OCI-LY1 (cell line): Measurements from ENCODE around the gene TOM1L2.
"Not testable (repeated sequence)": the region's sequence is repeated elsewhere in the genome, so short reads cannot be mapped to it uniquely, and the experiment has no call there.

ENCODE experiments used
- H2AFZ ChIP-seq: fragments of 200-600 bp; sonication (generic), shearing (Covaris generic); 2 replicates; pipeline ENCODE4 v1.6.0; 2014; ENCODE audit warnings: antibody characterized with exemption, mild to moderate bottlenecking, low read length
- H3F3A ChIP-seq: fragments of 200-600 bp; sonication (generic), shearing (Covaris generic); 2 replicates; pipeline ENCODE4 v1.6.0; 2014; ENCODE audit warnings: mild to moderate bottlenecking, antibody characterized with exemption, low read length, moderate library complexity; ENCODE audit not compliant: insufficient read depth
- H3K27ac ChIP-seq: fragments of 200-600 bp; sonication (generic); 2 replicates; pipeline ENCODE4 v1.5.1; 2014; ENCODE audit warnings: low read length, mixed run types, mild to moderate bottlenecking, low read depth; ENCODE audit not compliant: poor library complexity, severe bottlenecking
- H3K27me3 ChIP-seq: fragments of 200-600 bp; sonication (generic); 2 replicates; pipeline ENCODE4 v1.6.0; 2014; ENCODE audit warnings: antibody characterized with exemption, mild to moderate bottlenecking, low read length, moderate library complexity; ENCODE audit not compliant: insufficient read depth
- H3K36me3 ChIP-seq: fragments of 200-600 bp; sonication (generic); 2 replicates; pipeline ENCODE4 v1.6.1; 2014; ENCODE audit warnings: mild to moderate bottlenecking, antibody characterized with exemption, low read length, moderate library complexity, mixed read lengths; ENCODE audit not compliant: insufficient read depth
- H3K4me1 ChIP-seq: fragments of 200-600 bp; sonication (generic); 2 replicates; pipeline ENCODE4 v1.5.1; 2014; ENCODE audit warnings: mild to moderate bottlenecking, low read length, moderate library complexity; ENCODE audit not compliant: insufficient read depth, severe bottlenecking
- H3K4me2 ChIP-seq: fragments of 200-600 bp; sonication (generic), shearing (Covaris generic); 2 replicates; pipeline ENCODE4 v1.6.1; 2014; ENCODE audit warnings: low read length
- H3K4me3 ChIP-seq: fragments of 200-600 bp; sonication (generic); 2 replicates; pipeline ENCODE4 v1.5.1; 2014; ENCODE audit warnings: low read length, low read depth, mild to moderate bottlenecking, mixed read lengths; ENCODE audit not compliant: poor library complexity, severe bottlenecking
- H3K79me2 ChIP-seq: fragments of 200-600 bp; shearing (Covaris generic); 2 replicates; pipeline ENCODE4 v1.6.1; 2016; ENCODE audit warnings: mixed run types, low read length, mixed read lengths; ENCODE audit not compliant: insufficient read depth
- H3K9ac ChIP-seq: fragments of 200-600 bp; sonication (generic), shearing (Covaris generic); 2 replicates; pipeline ENCODE4 v1.6.1; 2014; ENCODE audit warnings: mild to moderate bottlenecking, low read length, mixed read lengths
- H3K9me2 ChIP-seq: fragments of 200-600 bp; sonication (generic), shearing (Covaris generic); 2 replicates; pipeline ENCODE4 v1.6.1; 2014; ENCODE audit warnings: low read depth, mild to moderate bottlenecking, low read length, mixed read lengths
- H3K9me3 ChIP-seq: fragments of 200-600 bp; shearing (Covaris generic); 2 replicates; pipeline ENCODE4 v1.6.1; 2014; ENCODE audit warnings: low read length, mixed read lengths
- H4K20me1 ChIP-seq: fragments of 200-600 bp; sonication (generic), shearing (Covaris generic); 2 replicates; pipeline ENCODE4 v1.6.0; 2016; ENCODE audit warnings: mild to moderate bottlenecking, low read length; ENCODE audit not compliant: insufficient read depth
- CTCF ChIP-seq: fragments of 200-600 bp; sonication (generic), shearing (Covaris generic); IDR thresholded peaks from 2 replicates; pipeline ENCODE4 v1.5.1; 2017; ENCODE audit warnings: mild to moderate bottlenecking, antibody characterized with exemption, low read length, moderate library complexity, mixed read lengths
- EZH2 ChIP-seq: fragments of 200-600 bp; sonication (generic), shearing (Covaris generic); IDR thresholded peaks from 2 replicates; pipeline ENCODE4 v1.8.0; 2017; ENCODE audit warnings: borderline replicate concordance, mixed run types, mild to moderate bottlenecking, antibody characterized with exemption, low read length, moderate library complexity, mixed read lengths

Gene TOM1L2

GRCh38 chr17:17913695-17914332 lies 58.4 kb downstream of the TOM1L2 start:
- Histone ChIP-seq H3K4me1 (no peaks in the 10 kb centered on the region), H3K9me3 (no peaks in the 10 kb centered on the region), H3K79me2 (no peaks in the 10 kb centered on the region), H3K4me3 (no peak overlapping the region), H4K20me1 (no peaks in the 10 kb centered on the region), H3K36me3 (no peaks in the 10 kb centered on the region), H3K9ac (no peak overlapping the region), H3K4me2 (no peak overlapping the region), H3F3A (no peaks in the 10 kb centered on the region), H3K9me2 (no peaks in the 10 kb centered on the region), H3K27me3 (no peaks in the 10 kb centered on the region), H2AFZ (no peak overlapping the region), H3K27ac (no peak overlapping the region)
- TF ChIP-seq CTCF (no peak), EZH2 (no peak)

GRCh38 chr17:17912336-17912735 lies 59.9 kb downstream of the TOM1L2 start:
- not testable (repeated sequence) for H3K9me2 ChIP-seq, H3K9ac ChIP-seq, H3F3A ChIP-seq, H3K9me3 ChIP-seq, H3K27ac ChIP-seq, H3K27me3 ChIP-seq, H3K4me1 ChIP-seq, H4K20me1 ChIP-seq, H2AFZ ChIP-seq, H3K36me3 ChIP-seq, H3K4me2 ChIP-seq, H3K4me3 ChIP-seq, H3K79me2 ChIP-seq

GRCh38 chr17:17911001-17911613 lies 61.1 kb downstream of the TOM1L2 start:
- no peaks in the 10 kb centered on the region for H3F3A ChIP-seq
- H3K27me3 ChIP-seq = no peaks in the 10 kb centered on the region
- H3K9me3 ChIP-seq = no peaks in the 10 kb centered on the region
- no peaks in the 10 kb centered on the region for H4K20me1 ChIP-seq
- H3K36me3 ChIP-seq = no peaks in the 10 kb centered on the region
- H3K4me1 ChIP-seq = no peaks in the 10 kb centered on the region
- no peaks in the 10 kb centered on the region for H3K79me2 ChIP-seq
- TF ChIP-seq CTCF = no peak
- no peak for TF ChIP-seq EZH2
- H3K4me2 ChIP-seq = no peak overlapping the region
- no peak overlapping the region for H2AFZ ChIP-seq
- H3K27ac ChIP-seq = no peak overlapping the region
- no peaks in the 10 kb centered on the region for H3K9me2 ChIP-seq
- H3K4me3 ChIP-seq = no peak overlapping the region
- no peak overlapping the region for H3K9ac ChIP-seq

GRCh38 chr17:17910060-17910459 lies 62.1 kb downstream of the TOM1L2 start:
- TF ChIP-seq CTCF (no peak), EZH2 (no peak)
- Histone ChIP-seq H3K9ac (no peak overlapping the region), H3K4me1 (no peaks in the 10 kb centered on the region), H3K79me2 (no peaks in the 10 kb centered on the region), H4K20me1 (no peaks in the 10 kb centered on the region), H3K4me2 (no peak overlapping the region), H3K27me3 (no peaks in the 10 kb centered on the region), H3K9me3 (no peaks in the 10 kb centered on the region), H3K9me2 (no peaks in the 10 kb centered on the region), H3K4me3 (no peak overlapping the region), H3F3A (no peaks in the 10 kb centered on the region), H3K36me3 (no peaks in the 10 kb centered on the region), H2AFZ (no peak overlapping the region), H3K27ac (no peak overlapping the region)
